ENCODE measurements around the gene ELMOD2. TPM values are rescaled to one million over a fixed set of nuclear protein-coding genes. Genes with fewer than 3 reads are reported as not detected.

Gene ELMOD2
- total RNA-seq, 1 experiment from 2014 or later: 29.2 TPM

GRCh38 chr4:140515423-140515822, 8.5 kb upstream of the ELMOD2 start:
- DNase-seq (ENCODE audit: unreplicated experiment): no peak
- ChIA-PET POLR2A (no interaction called here), CTCF (interaction anchor here (1.8 kb wide), 1 partner anchor 334 kb away, joined by 3 read pairs; no protein-coding TSS in a partner anchor)
- BruUV-seq (replicated peaks): no TSS peak
- Mint-ChIP-seq H3K4me3 (ENCODE audit: unreplicated experiment) (no peak overlapping the region), H3K4me1 (ENCODE audit: insufficient read depth, unreplicated experiment) (no peaks in the 10 kb centered on the region), H3K9me3 (ENCODE audit: unreplicated experiment) (peaks cover 7% of the 10 kb centered on the region), H3K36me3 (ENCODE audit: insufficient read depth, unreplicated experiment) (no peaks in the 10 kb centered on the region), H3K27ac (ENCODE audit: low read depth, unreplicated experiment) (no peak overlapping the region), H3K27me3 (ENCODE audit: insufficient read depth, unreplicated experiment) (peaks cover 13% of the 10 kb centered on the region)
- intact Hi-C loops (cut with micrococcal nuclease): no loop called here
- TF ChIP-seq, protein P1, sequence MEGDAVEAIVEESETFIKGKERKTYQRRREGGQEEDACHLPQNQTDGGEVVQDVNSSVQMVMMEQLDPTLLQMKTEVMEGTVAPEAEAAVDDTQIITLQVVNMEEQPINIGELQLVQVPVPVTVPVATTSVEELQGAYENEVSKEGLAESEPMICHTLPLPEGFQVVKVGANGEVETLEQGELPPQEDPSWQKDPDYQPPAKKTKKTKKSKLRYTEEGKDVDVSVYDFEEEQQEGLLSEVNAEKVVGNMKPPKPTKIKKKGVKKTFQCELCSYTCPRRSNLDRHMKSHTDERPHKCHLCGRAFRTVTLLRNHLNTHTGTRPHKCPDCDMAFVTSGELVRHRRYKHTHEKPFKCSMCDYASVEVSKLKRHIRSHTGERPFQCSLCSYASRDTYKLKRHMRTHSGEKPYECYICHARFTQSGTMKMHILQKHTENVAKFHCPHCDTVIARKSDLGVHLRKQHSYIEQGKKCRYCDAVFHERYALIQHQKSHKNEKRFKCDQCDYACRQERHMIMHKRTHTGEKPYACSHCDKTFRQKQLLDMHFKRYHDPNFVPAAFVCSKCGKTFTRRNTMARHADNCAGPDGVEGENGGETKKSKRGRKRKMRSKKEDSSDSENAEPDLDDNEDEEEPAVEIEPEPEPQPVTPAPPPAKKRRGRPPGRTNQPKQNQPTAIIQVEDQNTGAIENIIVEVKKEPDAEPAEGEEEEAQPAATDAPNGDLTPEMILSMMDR (IDR thresholded peaks at IDR 0.05; ENCODE audit: unreplicated experiment): no peak

GRCh38 chr4:140523370-140523856, 555 bp upstream of the ELMOD2 start:
- intact Hi-C loops (cut with micrococcal nuclease): loop anchor here (5.0 to 10.0 kb wide), 3 partner anchors 96 to 329 kb away; partner anchors contain the start of genes CLGN and TBC1D9
- Mint-ChIP-seq H3K4me3 (ENCODE audit: unreplicated experiment) (peak overlapping the region; percentile 76), H3K36me3 (ENCODE audit: insufficient read depth, unreplicated experiment) (peaks cover 14% of the 10 kb centered on the region), H3K27me3 (ENCODE audit: insufficient read depth, unreplicated experiment) (no peaks in the 10 kb centered on the region), H3K9me3 (ENCODE audit: unreplicated experiment) (no peaks in the 10 kb centered on the region), H3K4me1 (ENCODE audit: insufficient read depth, unreplicated experiment) (no peaks in the 10 kb centered on the region), H3K27ac (ENCODE audit: low read depth, unreplicated experiment) (no peak overlapping the region)
- no TSS peak for BruUV-seq (replicated peaks)
- CTCF ChIA-PET: interaction anchor here (0.7 to 2.3 kb wide), 8 partner anchors 12 to 873 kb away, joined by 3 to 7 read pairs (median 4); partner anchors contain the start of gene SCOC
- DNase-seq (ENCODE audit: unreplicated experiment): no peak
- POLR2A ChIA-PET: interaction anchor here (0.7 to 3.9 kb wide), 10 partner anchors 13 to 370 kb away, joined by 3 to 52 read pairs (median 6); partner anchors contain the start of genes CLGN, MAML3 and SCOC
- TF ChIP-seq, protein P1 (IDR thresholded peaks at IDR 0.05; ENCODE audit: unreplicated experiment): no peak

DNA sequence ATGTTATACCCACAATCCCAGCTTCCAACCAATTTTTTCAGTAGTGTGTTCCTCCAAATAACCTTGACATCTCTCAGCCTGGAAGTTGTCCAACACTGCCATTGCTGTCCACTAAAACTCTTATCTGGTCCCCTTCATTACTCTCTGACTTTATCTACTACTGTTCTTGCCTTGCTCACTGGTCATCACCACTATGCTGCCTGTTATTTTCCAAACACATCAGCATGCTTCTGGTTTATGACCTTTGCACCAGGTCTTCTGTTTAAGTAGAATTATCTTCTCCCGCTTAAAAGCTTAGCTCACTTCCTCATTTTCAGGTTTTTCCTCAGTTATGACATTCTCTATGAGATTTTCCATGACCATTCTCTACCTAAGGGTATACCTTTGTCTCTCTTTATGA, 5.5 kb downstream of the ELMOD2 start:
- no peaks in the 10 kb centered on the region for H3K27me3 Mint-ChIP-seq (ENCODE audit: insufficient read depth, unreplicated experiment)
- H3K4me1 Mint-ChIP-seq (ENCODE audit: insufficient read depth, unreplicated experiment): no peaks in the 10 kb centered on the region
- POLR2A ChIA-PET: no interaction called here
- CTCF ChIA-PET: no interaction called here
- TF ChIP-seq, protein P1 (IDR thresholded peaks at IDR 0.05; ENCODE audit: unreplicated experiment): no peak
- intact Hi-C loops (cut with micrococcal nuclease): loop anchor here (10.0 kb wide), 1 partner anchor 225 kb away; the partner anchor contains the start of gene TBC1D9
- no peak overlapping the region for H3K27ac Mint-ChIP-seq (ENCODE audit: low read depth, unreplicated experiment)
- H3K36me3 Mint-ChIP-seq (ENCODE audit: insufficient read depth, unreplicated experiment): peaks cover 29% of the 10 kb centered on the region
- H3K9me3 Mint-ChIP-seq (ENCODE audit: unreplicated experiment): no peaks in the 10 kb centered on the region
- H3K4me3 Mint-ChIP-seq (ENCODE audit: unreplicated experiment): no peak overlapping the region
- no peak for DNase-seq (ENCODE audit: unreplicated experiment)
- no TSS peak for BruUV-seq (replicated peaks)

GRCh38 chr4:140533951-140534480, 10.0 kb downstream of the ELMOD2 start:
- DNase-seq (ENCODE audit: unreplicated experiment): no peak
- POLR2A ChIA-PET: interaction anchor here (1.0 kb wide), 1 partner anchor 9 kb away, joined by 3 read pairs; no protein-coding TSS in a partner anchor

More at GRCh38 chr4:140533951-140534480, 10.0 kb downstream of the ELMOD2 start:
- intact Hi-C loops (cut with micrococcal nuclease): no loop called here
- Mint-ChIP-seq H3K27ac (ENCODE audit: low read depth, unreplicated experiment) (no peak overlapping the region), H3K36me3 (ENCODE audit: insufficient read depth, unreplicated experiment) (peaks cover 22% of the 10 kb centered on the region), H3K4me1 (ENCODE audit: insufficient read depth, unreplicated experiment) (no peaks in the 10 kb centered on the region), H3K27me3 (ENCODE audit: insufficient read depth, unreplicated experiment) (no peaks in the 10 kb centered on the region), H3K9me3 (ENCODE audit: unreplicated experiment) (no peaks in the 10 kb centered on the region), H3K4me3 (ENCODE audit: unreplicated experiment) (no peak overlapping the region)
- TF ChIP-seq, protein P1 (IDR thresholded peaks at IDR 0.05; ENCODE audit: unreplicated experiment): no peak
- CTCF ChIA-PET: no interaction called here
- BruUV-seq (replicated peaks): no TSS peak

Measured in MCF 10A (cell line).